Endothelial cell (in vitro differentiated cells): Measurements from ENCODE around the gene KIF3A. TPM values are rescaled to one million over a fixed set of nuclear protein-coding genes. Genes with fewer than 3 reads are reported as not detected.

Source experiments
- DNase-seq: peaks from one replicate; pipeline ENCODE4 v3.0.0; 2021; ENCODE audit warnings: low spot score
- H3K27ac Mint-ChIP-seq: one replicate; pipeline ENCODE4 v1.8.0; 2021; ENCODE audit warnings: mixed read lengths, inconsistent platforms; ENCODE audit not compliant: unreplicated experiment
- H3K27me3 Mint-ChIP-seq: one replicate; pipeline ENCODE4 v1.8.0; 2021; ENCODE audit warnings: mild to moderate bottlenecking, moderate library complexity, mixed read lengths, inconsistent platforms; ENCODE audit not compliant: unreplicated experiment
- H3K36me3 Mint-ChIP-seq: one replicate; pipeline ENCODE4 v1.8.0; 2021; ENCODE audit warnings: mild to moderate bottlenecking, low read depth, mixed read lengths, inconsistent platforms; ENCODE audit not compliant: unreplicated experiment
- H3K4me1 Mint-ChIP-seq: one replicate; pipeline ENCODE4 v1.8.0; 2021; ENCODE audit warnings: mild to moderate bottlenecking, mixed read lengths, inconsistent platforms; ENCODE audit not compliant: unreplicated experiment
- H3K4me3 Mint-ChIP-seq: one replicate; pipeline ENCODE4 v1.8.0; 2021; ENCODE audit warnings: mild to moderate bottlenecking, mixed read lengths, inconsistent platforms; ENCODE audit not compliant: unreplicated experiment
- H3K9me3 Mint-ChIP-seq: one replicate; pipeline ENCODE4 v1.8.0; 2021; ENCODE audit warnings: mixed read lengths, inconsistent platforms; ENCODE audit not compliant: unreplicated experiment
- CTCF ChIP-seq: fragments of 200-600 bp; sonication (generic); IDR thresholded peaks from one replicate; pipeline ENCODE4 v1.5.0; 2021; ENCODE audit warnings: antibody characterized with exemption; ENCODE audit not compliant: unreplicated experiment
- total RNA-seq: library from RNA; stranded (reverse); fragmentation: NEBNext Ultra II Directional; extraction: Animal tissue kit (Norgen Biotek cat#: 25700); gene quantifications from one replicate; pipeline ENCODE4 v1.2.1, GENCODE V29; 2021; ENCODE audit not compliant: unreplicated experiment

The KIF3A gene
- total RNA-seq, 1 donor from 2014 or later = 11.5 TPM

GRCh38 chr5:132679717-132680380 lies 57.5 kb downstream of the KIF3A start:
- H3K4me3 Mint-ChIP-seq = peak overlapping the region; percentile 40
- peaks cover 6% of the 10 kb centered on the region for H3K4me1 Mint-ChIP-seq
- H3K9me3 Mint-ChIP-seq = no peaks in the 10 kb centered on the region
- peaks cover 4% of the 10 kb centered on the region for H3K36me3 Mint-ChIP-seq
- no peak for DNase-seq
- H3K27ac Mint-ChIP-seq = no peak overlapping the region
- H3K27me3 Mint-ChIP-seq = no peaks in the 10 kb centered on the region
- no peak for TF ChIP-seq CTCF

GRCh38 chr5:132679166-132679565 lies 58.2 kb downstream of the KIF3A start:
- no peak for DNase-seq
- Mint-ChIP-seq H3K4me3 (no peak overlapping the region), H3K36me3 (peaks cover 4% of the 10 kb centered on the region), H3K4me1 (peaks cover 6% of the 10 kb centered on the region), H3K9me3 (no peaks in the 10 kb centered on the region), H3K27me3 (no peaks in the 10 kb centered on the region), H3K27ac (no peak overlapping the region)
- no peak for TF ChIP-seq CTCF

- Mint-ChIP-seq H3K4me1 (peaks cover 6% of the 10 kb centered on the region), H3K9me3 (no peaks in the 10 kb centered on the region), H3K27ac (no peak overlapping the region), H3K4me3 (no peak overlapping the region), H3K36me3 (peaks cover 4% of the 10 kb centered on the region), H3K27me3 (no peaks in the 10 kb centered on the region)
- no peak for TF ChIP-seq CTCF
- no peak for DNase-seq
These were observed 58.6 kb downstream of the KIF3A start for GRCh38 chr5:132678735-132679134.

GRCh38 chr5:132677682-132678400 lies 59.5 kb downstream of the KIF3A start:
- DNase-seq = no peak
- peaks cover 6% of the 10 kb centered on the region for H3K4me1 Mint-ChIP-seq
- H3K36me3 Mint-ChIP-seq = peaks cover 4% of the 10 kb centered on the region
- no peak overlapping the region for H3K27ac Mint-ChIP-seq
- TF ChIP-seq CTCF = no peak
- H3K9me3 Mint-ChIP-seq = no peaks in the 10 kb centered on the region
- H3K4me3 Mint-ChIP-seq = no peak overlapping the region
- H3K27me3 Mint-ChIP-seq = no peaks in the 10 kb centered on the region

GRCh38 chr5:132677191-132677590 lies 60.2 kb downstream of the KIF3A start:
- no peaks in the 10 kb centered on the region for H3K9me3 Mint-ChIP-seq
- no peak overlapping the region for H3K4me3 Mint-ChIP-seq
- DNase-seq = peak; percentile 21
- H3K27ac Mint-ChIP-seq = no peak overlapping the region
- H3K36me3 Mint-ChIP-seq = peaks cover 4% of the 10 kb centered on the region
- no peak for TF ChIP-seq CTCF
- H3K27me3 Mint-ChIP-seq = no peaks in the 10 kb centered on the region
- peaks cover 6% of the 10 kb centered on the region for H3K4me1 Mint-ChIP-seq
